ENCODE data around the gene GRIK4. TPM values are rescaled to one million over a fixed set of nuclear protein-coding genes. Genes with fewer than 3 reads are reported as not detected.

The GRIK4 gene
- total RNA-seq, 6 experiments from 2014 or later = 0.07 to 0.11 TPM; not detected in 4

DNA sequence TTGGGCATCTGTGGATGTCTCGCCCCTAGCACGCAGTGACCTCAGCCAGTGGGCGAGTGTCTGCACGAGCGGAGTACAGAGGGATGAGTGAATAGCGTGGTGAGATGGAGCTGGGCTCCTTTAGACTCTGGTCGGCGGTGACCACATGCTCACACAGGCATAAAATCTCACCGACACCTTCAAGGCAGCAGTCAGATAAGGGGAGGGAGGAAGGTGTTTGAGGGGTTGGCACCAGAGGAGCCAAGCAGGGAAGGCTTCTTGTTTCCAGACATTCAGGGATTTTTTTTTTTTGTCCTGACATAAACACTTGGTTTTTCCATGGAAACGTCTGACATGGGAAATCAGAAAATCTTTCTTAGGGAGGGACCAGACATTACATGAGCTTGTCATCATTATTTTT, 35.8 kb downstream of the GRIK4 start:
- H3K9me3 ChIP-seq = no peaks in the 10 kb centered on the region
- WGBS (ENCODE audit: insufficient coverage, low coverage, low lambda C conversion rate, missing lambda C conversion rate) = 72% methylated on average over 5 of the region's 10 CpGs

DNA sequence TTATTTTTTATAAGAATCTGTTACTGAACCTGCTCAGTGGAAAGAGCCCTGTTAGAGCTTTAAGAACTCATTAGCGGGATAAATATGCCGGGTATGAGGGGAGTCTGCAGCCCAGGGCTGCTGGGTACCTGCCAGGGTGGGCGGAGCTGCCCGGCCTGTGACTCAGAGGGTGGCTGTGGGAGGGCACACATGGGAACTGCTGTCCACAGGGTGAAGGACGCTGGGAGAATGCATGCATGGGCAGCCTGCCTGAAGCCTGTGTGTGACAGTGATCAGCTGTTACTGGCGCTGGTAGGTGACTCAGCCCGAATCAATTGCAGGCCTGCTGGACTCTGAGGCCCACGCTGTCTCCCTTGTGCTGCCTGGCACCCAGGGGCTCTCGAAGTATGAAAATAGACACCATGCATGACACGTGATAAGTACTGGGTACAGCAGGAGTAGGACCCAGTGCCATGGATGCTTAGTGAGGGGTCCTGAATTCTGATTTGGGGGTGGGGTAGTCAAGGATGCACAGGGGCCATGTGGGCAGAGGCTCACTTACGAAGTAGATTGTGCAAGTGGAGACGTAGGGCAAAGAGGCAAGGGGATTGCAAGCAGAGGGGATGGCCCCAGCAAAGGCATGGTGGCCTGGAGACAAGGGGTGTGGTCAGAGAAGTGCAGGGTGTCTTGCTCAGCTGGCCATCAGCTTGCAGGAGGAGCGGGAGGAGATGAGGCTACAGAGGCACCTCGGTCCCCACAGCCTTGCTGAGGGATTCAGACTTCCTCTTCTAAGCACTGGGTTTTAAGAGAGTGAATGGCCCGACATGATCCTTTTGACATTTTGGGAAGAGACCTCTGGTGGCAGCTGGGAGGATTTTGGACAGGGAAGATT, 36.5 kb downstream of the GRIK4 start:
- DNase-seq = peak; percentile 87 to 93 (median 92)
- H3K9me3 ChIP-seq = no peaks in the 10 kb centered on the region
- no peak for TF ChIP-seq POLR2A (IDR thresholded peaks at IDR 0.05)
- TF ChIP-seq, protein P1, sequence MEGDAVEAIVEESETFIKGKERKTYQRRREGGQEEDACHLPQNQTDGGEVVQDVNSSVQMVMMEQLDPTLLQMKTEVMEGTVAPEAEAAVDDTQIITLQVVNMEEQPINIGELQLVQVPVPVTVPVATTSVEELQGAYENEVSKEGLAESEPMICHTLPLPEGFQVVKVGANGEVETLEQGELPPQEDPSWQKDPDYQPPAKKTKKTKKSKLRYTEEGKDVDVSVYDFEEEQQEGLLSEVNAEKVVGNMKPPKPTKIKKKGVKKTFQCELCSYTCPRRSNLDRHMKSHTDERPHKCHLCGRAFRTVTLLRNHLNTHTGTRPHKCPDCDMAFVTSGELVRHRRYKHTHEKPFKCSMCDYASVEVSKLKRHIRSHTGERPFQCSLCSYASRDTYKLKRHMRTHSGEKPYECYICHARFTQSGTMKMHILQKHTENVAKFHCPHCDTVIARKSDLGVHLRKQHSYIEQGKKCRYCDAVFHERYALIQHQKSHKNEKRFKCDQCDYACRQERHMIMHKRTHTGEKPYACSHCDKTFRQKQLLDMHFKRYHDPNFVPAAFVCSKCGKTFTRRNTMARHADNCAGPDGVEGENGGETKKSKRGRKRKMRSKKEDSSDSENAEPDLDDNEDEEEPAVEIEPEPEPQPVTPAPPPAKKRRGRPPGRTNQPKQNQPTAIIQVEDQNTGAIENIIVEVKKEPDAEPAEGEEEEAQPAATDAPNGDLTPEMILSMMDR (IDR thresholded peaks at IDR 0.05) = peak in 2 of 4 donors; percentile 9 to 18
- no peak overlapping the region for H3K4me3 ChIP-seq
- intact Hi-C loops (cut with DNase I) = no loop called here
- ATAC-seq = peak; percentile 95 to 98 (median 97)
- no peaks in the 10 kb centered on the region for H3K36me3 ChIP-seq
- H3K4me1 ChIP-seq = peaks cover 0 to 6% (median 0%) of the 10 kb centered on the region in 4 donors
- whole genome bisulfite sequencing (ENCODE audit: insufficient coverage, low coverage, low lambda C conversion rate, missing lambda C conversion rate) = 19% methylated on average over 9 of the region's 15 CpGs
- no peaks in the 10 kb centered on the region for H3K27me3 ChIP-seq
- peak overlapping the region in 1 of 3 donors; percentile 21 for H3K27ac ChIP-seq

More for the DNA sequence above, 35.8 kb downstream of the GRIK4 start:
- no peaks in the 10 kb centered on the region for H3K36me3 ChIP-seq
- H3K27me3 ChIP-seq = no peaks in the 10 kb centered on the region
- intact Hi-C loops (cut with DNase I) = no loop called here
- H3K4me3 ChIP-seq = no peak overlapping the region
- DNase-seq = no peak
- TF ChIP-seq, protein P1 (IDR thresholded peaks at IDR 0.05) = no peak
- no peak for TF ChIP-seq POLR2A (IDR thresholded peaks at IDR 0.05)
- ATAC-seq = no peak
- H3K4me1 ChIP-seq = peaks cover 0 to 6% (median 0%) of the 10 kb centered on the region in 4 donors
- H3K27ac ChIP-seq = no peak overlapping the region

DNA sequence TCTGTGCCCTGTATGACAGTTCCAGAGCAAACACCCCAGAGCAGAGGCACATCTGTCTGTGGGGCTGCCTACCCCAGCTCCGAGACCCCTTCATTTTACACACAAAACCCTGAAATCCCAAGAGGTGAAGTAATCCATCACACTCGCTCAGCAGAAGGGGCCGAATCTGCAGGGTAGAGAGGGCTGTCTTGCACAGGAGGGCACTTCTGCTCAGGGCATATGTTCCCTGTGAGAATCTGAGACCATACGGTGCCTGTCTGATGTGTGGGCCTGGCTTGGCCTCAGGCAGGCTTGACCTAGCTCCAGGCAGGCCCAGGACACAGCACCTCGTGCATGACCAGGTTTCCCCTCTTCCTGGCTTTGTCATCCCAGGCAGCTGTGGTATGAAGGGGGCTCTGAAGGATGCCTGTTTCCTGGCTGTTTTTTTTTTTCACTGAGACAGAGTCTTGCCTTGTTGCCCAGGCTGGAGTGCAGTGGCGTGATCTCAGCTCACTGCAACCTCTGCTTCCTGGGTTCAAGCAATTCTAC, 37.2 kb downstream of the GRIK4 start:
- Histone ChIP-seq H3K9me3 (no peaks in the 10 kb centered on the region), H3K4me3 (no peak overlapping the region), H3K27ac (no peak overlapping the region), H3K27me3 (no peaks in the 10 kb centered on the region), H3K36me3 (no peaks in the 10 kb centered on the region), H3K4me1 (peaks cover 0 to 6% (median 0%) of the 10 kb centered on the region in 4 donors)
- intact Hi-C loops (cut with DNase I) = no loop called here
- ATAC-seq = no peak
- TF ChIP-seq, protein P1 (IDR thresholded peaks at IDR 0.05) = no peak
- no peak for TF ChIP-seq POLR2A (IDR thresholded peaks at IDR 0.05)
- DNase-seq = no peak
- WGBS (ENCODE audit: insufficient coverage, low coverage, low lambda C conversion rate, missing lambda C conversion rate) = 60% methylated on average over 2 of the region's 6 CpGs

GRCh38 chr11:120549346-120549745, 37.8 kb downstream of the GRIK4 start:
- no peaks in the 10 kb centered on the region for H3K36me3 ChIP-seq
- H3K27me3 ChIP-seq = no peaks in the 10 kb centered on the region
- WGBS (ENCODE audit: insufficient coverage, low coverage, low lambda C conversion rate, missing lambda C conversion rate) = 80% methylated on average over 1 of the region's 11 CpGs
- TF ChIP-seq POLR2A (IDR thresholded peaks at IDR 0.05) = no peak
- TF ChIP-seq, protein P1 (IDR thresholded peaks at IDR 0.05) = no peak
- intact Hi-C loops (cut with DNase I) = no loop called here
- H3K27ac ChIP-seq = no peak overlapping the region
- ATAC-seq = no peak
- DNase-seq = no peak
- H3K4me1 ChIP-seq = peaks cover 0 to 6% (median 0%) of the 10 kb centered on the region in 4 donors
- no peak overlapping the region for H3K4me3 ChIP-seq
- no peaks in the 10 kb centered on the region for H3K9me3 ChIP-seq
